ENCODE data around the gene BLOC1S6.

DNA sequence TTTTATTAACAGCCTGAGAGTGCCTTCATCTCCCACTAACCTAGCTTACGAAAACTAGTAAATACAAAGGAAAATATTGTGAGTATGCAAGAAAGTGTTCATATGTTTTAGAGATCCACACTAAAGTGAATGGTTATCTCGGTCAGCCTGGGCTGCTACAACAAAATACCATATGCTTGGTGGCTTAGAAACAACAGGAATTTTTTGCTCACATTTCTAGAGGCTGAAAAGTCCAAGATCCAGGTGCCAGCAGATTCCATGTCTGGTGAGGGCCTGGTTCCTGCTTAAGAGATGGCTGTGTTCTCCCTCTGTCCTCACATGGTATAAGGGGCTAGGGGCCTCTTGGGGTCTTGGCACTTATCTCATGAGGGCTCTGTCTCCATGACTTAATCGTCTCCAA lies 44.1 kb upstream of the BLOC1S6 start:
- TF ChIP-seq ZNF354B (CRISPR knock-in tag; IDR thresholded peaks at IDR 0.05), result no peak
- TF ChIP-seq, protein P1, sequence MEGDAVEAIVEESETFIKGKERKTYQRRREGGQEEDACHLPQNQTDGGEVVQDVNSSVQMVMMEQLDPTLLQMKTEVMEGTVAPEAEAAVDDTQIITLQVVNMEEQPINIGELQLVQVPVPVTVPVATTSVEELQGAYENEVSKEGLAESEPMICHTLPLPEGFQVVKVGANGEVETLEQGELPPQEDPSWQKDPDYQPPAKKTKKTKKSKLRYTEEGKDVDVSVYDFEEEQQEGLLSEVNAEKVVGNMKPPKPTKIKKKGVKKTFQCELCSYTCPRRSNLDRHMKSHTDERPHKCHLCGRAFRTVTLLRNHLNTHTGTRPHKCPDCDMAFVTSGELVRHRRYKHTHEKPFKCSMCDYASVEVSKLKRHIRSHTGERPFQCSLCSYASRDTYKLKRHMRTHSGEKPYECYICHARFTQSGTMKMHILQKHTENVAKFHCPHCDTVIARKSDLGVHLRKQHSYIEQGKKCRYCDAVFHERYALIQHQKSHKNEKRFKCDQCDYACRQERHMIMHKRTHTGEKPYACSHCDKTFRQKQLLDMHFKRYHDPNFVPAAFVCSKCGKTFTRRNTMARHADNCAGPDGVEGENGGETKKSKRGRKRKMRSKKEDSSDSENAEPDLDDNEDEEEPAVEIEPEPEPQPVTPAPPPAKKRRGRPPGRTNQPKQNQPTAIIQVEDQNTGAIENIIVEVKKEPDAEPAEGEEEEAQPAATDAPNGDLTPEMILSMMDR (IDR thresholded peaks at IDR 0.05 in 2 of 3, conservative IDR thresholded peaks at IDR 0.05 in 1 of 3; ENCODE audit: insufficient read depth in 2 of 3, low read depth in 1 of 3, low read length in 3 of 3), result no peak
- no peak for TF ChIP-seq ZNF121 (CRISPR knock-in tag; conservative IDR thresholded peaks at IDR 0.05)
- TF ChIP-seq, protein P2, sequence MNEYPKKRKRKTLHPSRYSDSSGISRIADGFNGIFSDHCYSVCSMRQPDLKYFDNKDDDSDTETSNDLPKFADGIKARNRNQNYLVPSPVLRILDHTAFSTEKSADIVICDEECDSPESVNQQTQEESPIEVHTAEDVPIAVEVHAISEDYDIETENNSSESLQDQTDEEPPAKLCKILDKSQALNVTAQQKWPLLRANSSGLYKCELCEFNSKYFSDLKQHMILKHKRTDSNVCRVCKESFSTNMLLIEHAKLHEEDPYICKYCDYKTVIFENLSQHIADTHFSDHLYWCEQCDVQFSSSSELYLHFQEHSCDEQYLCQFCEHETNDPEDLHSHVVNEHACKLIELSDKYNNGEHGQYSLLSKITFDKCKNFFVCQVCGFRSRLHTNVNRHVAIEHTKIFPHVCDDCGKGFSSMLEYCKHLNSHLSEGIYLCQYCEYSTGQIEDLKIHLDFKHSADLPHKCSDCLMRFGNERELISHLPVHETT (CRISPR knock-in tag; conservative IDR thresholded peaks at IDR 0.05 in 1 of 2, IDR thresholded peaks at IDR 0.05 in 1 of 2), result no peak

All from K562 (cell line).